ENCODE results near the gene PEX11G. TPM values are rescaled to one million over a fixed set of nuclear protein-coding genes. Genes with fewer than 3 reads are reported as not detected.

The PEX11G gene
- total RNA-seq, 2 donors from 2014 or later, result 3.9 to 7.6 TPM

GRCh38 chr19:7478173-7478842 is 10.5 kb downstream of the PEX11G start:
- no peak overlapping the region for H3K4me3 ChIP-seq
- no peaks in the 10 kb centered on the region for H3K36me3 ChIP-seq (replicated peaks in 1 of 2; ENCODE audit: insufficient read depth in 1 of 2, low read depth in 2 of 2)
- 64 to 76% methylated on average over 11 to 25 of the region's 26 CpGs for WGBS, 2 donors
- intact Hi-C loops (cut with DNase I), result no loop called here
- peak in 1 of 3 donors; percentile 7 for TF ChIP-seq POLR2A (IDR thresholded peaks at IDR 0.05)
- TF ChIP-seq, protein P1, sequence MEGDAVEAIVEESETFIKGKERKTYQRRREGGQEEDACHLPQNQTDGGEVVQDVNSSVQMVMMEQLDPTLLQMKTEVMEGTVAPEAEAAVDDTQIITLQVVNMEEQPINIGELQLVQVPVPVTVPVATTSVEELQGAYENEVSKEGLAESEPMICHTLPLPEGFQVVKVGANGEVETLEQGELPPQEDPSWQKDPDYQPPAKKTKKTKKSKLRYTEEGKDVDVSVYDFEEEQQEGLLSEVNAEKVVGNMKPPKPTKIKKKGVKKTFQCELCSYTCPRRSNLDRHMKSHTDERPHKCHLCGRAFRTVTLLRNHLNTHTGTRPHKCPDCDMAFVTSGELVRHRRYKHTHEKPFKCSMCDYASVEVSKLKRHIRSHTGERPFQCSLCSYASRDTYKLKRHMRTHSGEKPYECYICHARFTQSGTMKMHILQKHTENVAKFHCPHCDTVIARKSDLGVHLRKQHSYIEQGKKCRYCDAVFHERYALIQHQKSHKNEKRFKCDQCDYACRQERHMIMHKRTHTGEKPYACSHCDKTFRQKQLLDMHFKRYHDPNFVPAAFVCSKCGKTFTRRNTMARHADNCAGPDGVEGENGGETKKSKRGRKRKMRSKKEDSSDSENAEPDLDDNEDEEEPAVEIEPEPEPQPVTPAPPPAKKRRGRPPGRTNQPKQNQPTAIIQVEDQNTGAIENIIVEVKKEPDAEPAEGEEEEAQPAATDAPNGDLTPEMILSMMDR (IDR thresholded peaks at IDR 0.05), result no peak
- DNase-seq (no peak), ATAC-seq (peak; percentile 8)
- H3K4me1 ChIP-seq, result no peaks in the 10 kb centered on the region
- no peaks in the 10 kb centered on the region for H3K9me3 ChIP-seq
- H3K27me3 ChIP-seq, result no peaks in the 10 kb centered on the region
- H3K27ac ChIP-seq, result no peak overlapping the region

DNA sequence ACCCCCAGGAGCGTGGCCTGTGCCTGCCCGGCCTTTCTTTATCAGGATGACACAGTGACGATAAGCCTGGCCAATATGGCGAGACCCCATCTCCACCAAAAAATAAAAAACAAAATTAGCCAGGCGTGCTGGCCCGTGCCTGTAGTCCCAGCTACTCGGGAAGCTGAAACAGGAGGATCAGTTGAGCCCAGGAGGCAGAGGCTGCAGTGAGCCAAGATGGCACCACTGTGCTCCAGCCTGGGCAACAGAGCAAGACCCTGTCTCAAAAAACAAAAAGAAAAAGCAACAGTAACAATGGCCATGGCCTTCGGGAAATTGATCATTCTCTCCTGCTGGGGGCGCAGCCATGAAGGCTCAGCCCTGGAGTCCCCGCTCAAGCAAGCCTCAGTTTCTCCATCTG is 11.1 kb downstream of the PEX11G start:
- no peak overlapping the region for H3K27ac ChIP-seq
- H3K36me3 ChIP-seq (replicated peaks in 1 of 2; ENCODE audit: insufficient read depth in 1 of 2, low read depth in 2 of 2), result no peaks in the 10 kb centered on the region
- intact Hi-C loops (cut with DNase I), result no loop called here
- 91 to 93% methylated on average over 9 to 10 of the region's 10 CpGs for WGBS, 2 donors
- H3K4me1 ChIP-seq, result no peaks in the 10 kb centered on the region
- H3K27me3 ChIP-seq, result no peaks in the 10 kb centered on the region
- ATAC-seq (no peak), DNase-seq (no peak)
- H3K4me3 ChIP-seq, result no peak overlapping the region
- TF ChIP-seq, protein P1 (IDR thresholded peaks at IDR 0.05), result no peak
- TF ChIP-seq POLR2A (IDR thresholded peaks at IDR 0.05), result no peak
- no peaks in the 10 kb centered on the region for H3K9me3 ChIP-seq

DNA sequence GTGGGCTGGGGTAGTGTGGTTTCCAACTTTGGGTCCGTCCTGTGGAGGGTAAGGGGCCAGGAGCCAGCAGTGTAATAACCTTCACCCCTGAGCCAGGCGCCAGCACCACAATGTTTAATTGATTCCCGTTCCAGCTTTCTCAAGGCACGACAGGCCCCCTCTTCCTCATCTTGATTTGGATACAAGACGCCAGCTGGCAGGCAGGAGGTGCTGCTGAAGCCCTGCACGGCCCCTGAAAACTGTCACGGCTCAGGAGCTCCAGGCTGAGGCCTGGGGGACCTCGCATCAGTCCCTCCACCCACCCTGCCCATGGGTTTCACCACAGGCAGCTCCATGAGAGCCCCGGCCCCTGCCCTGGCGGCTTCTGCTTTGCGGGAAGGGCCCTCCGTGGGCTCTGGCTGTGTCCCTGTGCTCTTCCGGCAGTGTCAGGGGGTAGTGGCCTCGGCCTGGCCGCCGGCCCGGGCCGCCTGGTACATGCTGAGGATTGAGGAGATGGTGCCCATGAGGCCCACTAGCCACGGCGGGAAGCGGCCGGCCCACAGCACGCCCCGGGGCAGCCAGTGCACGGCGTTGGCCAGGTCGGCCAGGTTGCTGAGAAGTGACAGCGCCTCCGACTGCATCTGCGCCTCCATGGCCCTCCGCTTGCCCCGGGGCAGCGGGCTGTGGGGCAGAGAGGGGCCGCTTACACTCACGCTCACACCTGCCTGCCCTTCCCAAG is 11.9 kb downstream of the PEX11G start:
- H3K27ac ChIP-seq, result no peak overlapping the region
- H3K9me3 ChIP-seq, result no peaks in the 10 kb centered on the region
- no peak overlapping the region for H3K4me3 ChIP-seq
- DNase-seq, result no peak
- intact Hi-C loops (cut with DNase I), result no loop called here
- no peak for ATAC-seq
- H3K4me1 ChIP-seq, result no peaks in the 10 kb centered on the region
- WGBS, 2 donors, result 83 to 88% methylated on average over 19 to 34 of the region's 35 CpGs
- TF ChIP-seq, protein P1 (IDR thresholded peaks at IDR 0.05), result no peak
- no peak for TF ChIP-seq POLR2A (IDR thresholded peaks at IDR 0.05)
- no peaks in the 10 kb centered on the region for H3K27me3 ChIP-seq
- no peaks in the 10 kb centered on the region for H3K36me3 ChIP-seq (replicated peaks in 1 of 2; ENCODE audit: insufficient read depth in 1 of 2, low read depth in 2 of 2)

GRCh38 chr19:7476241-7476640 is 12.6 kb downstream of the PEX11G start:
- no peaks in the 10 kb centered on the region for H3K9me3 ChIP-seq
- WGBS, 2 donors, result 88 to 91% methylated on average over 6 to 7 of the region's 7 CpGs
- DNase-seq (no peak), ATAC-seq (no peak)
- H3K36me3 ChIP-seq (replicated peaks in 1 of 2; ENCODE audit: insufficient read depth in 1 of 2, low read depth in 2 of 2), result no peaks in the 10 kb centered on the region
- peaks cover 3% of the 10 kb centered on the region for H3K4me1 ChIP-seq
- H3K27me3 ChIP-seq, result no peaks in the 10 kb centered on the region
- H3K4me3 ChIP-seq, result no peak overlapping the region
- intact Hi-C loops (cut with DNase I), result no loop called here
- no peak for TF ChIP-seq POLR2A (IDR thresholded peaks at IDR 0.05)
- TF ChIP-seq, protein P1 (IDR thresholded peaks at IDR 0.05), result no peak
- H3K27ac ChIP-seq, result no peak overlapping the region

Measured in body of pancreas (tissue), 4 donors.